ENCODE measurements around the gene LAMA2. TPM values are rescaled to one million over a fixed set of nuclear protein-coding genes. Genes with fewer than 3 reads are reported as not detected.

LAMA2 gene
- total and polyA plus RNA-seq, 2 of the 8 experiments (the other 6 are each of a cell fraction or from before 2014, with no cell fraction given), result 1.3 to 3.8 TPM

DNA sequence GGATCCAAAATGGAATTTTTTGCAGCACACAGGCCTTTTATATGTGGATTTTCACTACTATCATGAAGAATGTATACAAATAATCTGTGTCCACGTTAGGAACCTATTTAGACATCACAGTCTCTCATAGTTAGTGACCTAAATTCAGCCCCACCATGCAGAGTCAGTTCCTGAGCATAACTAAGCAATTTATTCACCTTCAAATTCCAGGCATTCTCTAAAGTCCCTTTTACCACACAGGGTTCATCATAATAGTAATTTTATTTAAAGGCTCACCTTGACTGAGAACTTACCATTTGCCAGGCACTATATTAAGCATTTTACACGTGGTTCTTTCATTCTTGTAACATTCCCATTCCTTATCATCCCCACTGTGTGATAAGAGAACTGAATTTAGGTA lies 473.2 kb downstream of the LAMA2 start:
- H2BK120ac ChIP-seq (replicated peaks; ENCODE audit: low read depth, low read length), result no peak overlapping the region
- H2BK12ac ChIP-seq (ENCODE audit: low read depth, low read length), result no peak overlapping the region
- H2BK15ac ChIP-seq (ENCODE audit: low read length), result no peak overlapping the region
- FAIRE-seq (no peak), DNase-seq (ENCODE audit: low read depth in 1 of 2, low spot score in 2 of 2) (no peak)
- H2BK20ac ChIP-seq (ENCODE audit: low read length), result no peak overlapping the region
- H4K91ac ChIP-seq (replicated peaks; ENCODE audit: insufficient read length, low read length), result no peak overlapping the region
- H3K9me3 ChIP-seq (ENCODE audit: insufficient read depth in 2 of 2, low read depth in 1 of 2, low read length in 1 of 2), result no peaks in the 10 kb centered on the region
- H3K18ac ChIP-seq (ENCODE audit: extremely low read depth, low read length), result no peak overlapping the region
- 44% methylated on average over 2 of the region's 2 CpGs; no CpG with 5 or more reads in 1 of the 2 experiments for WGBS, 2 experiments (ENCODE audit: extremely low coverage in 1 of 2, insufficient coverage in 1 of 2, insufficient read length in 1 of 2, insufficient replicate concordance in 2 of 2, low coverage in 1 of 2, low lambda C conversion rate in 2 of 2, missing lambda C conversion rate in 1 of 2)
- no peak overlapping the region for H3K4ac ChIP-seq (replicated peaks; ENCODE audit: insufficient read length, low read depth, low read length)
- H4K5ac ChIP-seq (ENCODE audit: insufficient read length, low read depth, low read length), result no peak overlapping the region
- POLR2A ChIA-PET (ENCODE audit: partially characterized antibody), result no interaction called here
- H3K23ac ChIP-seq (ENCODE audit: insufficient read length), result no peak overlapping the region
- H3K4me3 ChIP-seq (ENCODE audit: extremely low read depth in 1 of 4, insufficient read depth in 2 of 4, low read depth in 3 of 4, low read length in 4 of 4), result no peak overlapping the region
- H3K79me2 ChIP-seq (ENCODE audit: control insufficient read depth in 1 of 2, insufficient read depth in 2 of 2, low read length in 2 of 2), result no peaks in the 10 kb centered on the region
- CTCF ChIA-PET (ENCODE audit: partially characterized antibody), result no interaction called here
- H3K4me1 ChIP-seq (replicated peaks in 1 of 4; ENCODE audit: control insufficient read depth in 3 of 4, insufficient read depth in 4 of 4, low read length in 3 of 4), result no peaks in the 10 kb centered on the region; a peak in 1 of 7 replicates
- H3K4me2 ChIP-seq (ENCODE audit: insufficient read depth in 1 of 2, low read depth in 2 of 2, low read length in 2 of 2), result no peak overlapping the region
- TF ChIP-seq TAF1 (IDR thresholded peaks at IDR 0.05; ENCODE audit: low read depth, low read length) (no peak), TEAD4 (IDR thresholded peaks at IDR 0.05; ENCODE audit: low read depth, low read length) (peak; percentile 62; the same call in 1 of the 2 replicates)
- no peaks in the 10 kb centered on the region for H3K36me3 ChIP-seq (ENCODE audit: control insufficient read depth in 2 of 4, insufficient read depth in 4 of 4, low read length in 3 of 4)
- H2AFZ ChIP-seq (ENCODE audit: low read length), result no peak overlapping the region
- H3K9ac ChIP-seq (replicated peaks in 1 of 4; ENCODE audit: extremely low read depth in 1 of 4, low read depth in 3 of 4, low read length in 3 of 4), result no peak overlapping the region
- H3K27ac ChIP-seq (ENCODE audit: low read depth, low read length), result no peak overlapping the region
- no peaks in the 10 kb centered on the region for H4K20me1 ChIP-seq (replicated peaks in 1 of 2; ENCODE audit: control insufficient read depth in 1 of 2, insufficient read depth in 2 of 2, low read length in 2 of 2)
- no peak overlapping the region for H2BK5ac ChIP-seq (ENCODE audit: low read depth, low read length)
- no peaks in the 10 kb centered on the region for H3K27me3 ChIP-seq (replicated peaks in 1 of 4; ENCODE audit: control insufficient read depth in 3 of 4, extremely low read depth in 1 of 4, insufficient read depth in 3 of 4, low read length in 3 of 4)
- H4K8ac ChIP-seq (ENCODE audit: extremely low read depth, insufficient read depth, low read length), result no peak overlapping the region
- no peak overlapping the region for H3K56ac ChIP-seq (replicated peaks; ENCODE audit: insufficient read length, low read depth, low read length)
- no peaks in the 10 kb centered on the region for H3K23me2 ChIP-seq (ENCODE audit: low read depth, low read length)
- H3K79me1 ChIP-seq (ENCODE audit: low read depth, low read length), result no peaks in the 10 kb centered on the region
- no peak overlapping the region for H3K14ac ChIP-seq (ENCODE audit: insufficient read length)
- H2AK5ac ChIP-seq (ENCODE audit: low read depth, low read length), result no peak overlapping the region
